ENCODE data around the gene RITA1. TPM values are rescaled to one million over a fixed set of nuclear protein-coding genes. Genes with fewer than 3 reads are reported as not detected.
A peak's percentile ranks its signal among the peaks of the same experiment; 100 is the strongest.

RITA1 gene
- total RNA-seq, 2 donors from 2014 or later: 21.3 to 25.1 TPM

GRCh38 chr12:113173081-113173698, 12.3 kb upstream of the RITA1 start:
- H3K4me1 Mint-ChIP-seq (ENCODE audit: low read depth): peaks cover 5% of the 10 kb centered on the region
- H3K4me3 Mint-ChIP-seq: no peak overlapping the region
- no peak overlapping the region for H3K27ac Mint-ChIP-seq
- ATAC-seq (replicated peaks in 1 of 2): no peak
- H3K9me3 Mint-ChIP-seq: peaks cover 0 to 1% of the 10 kb centered on the region in 2 donors
- DNase-seq: no peak
- peaks cover 16 to 47% of the 10 kb centered on the region in 2 donors for H3K36me3 Mint-ChIP-seq (ENCODE audit: insufficient read depth in 2 of 2)
- no peaks in the 10 kb centered on the region for H3K27me3 Mint-ChIP-seq (ENCODE audit: low read depth)

GRCh38 chr12:113174461-113175384, 10.8 kb upstream of the RITA1 start:
- Mint-ChIP-seq H3K4me3 (no peak overlapping the region), H3K4me1 (ENCODE audit: low read depth) (peaks cover 5% of the 10 kb centered on the region), H3K27ac (peak overlapping the region; percentile 6), H3K9me3 (peaks cover 0 to 1% of the 10 kb centered on the region in 2 donors), H3K27me3 (ENCODE audit: low read depth) (no peaks in the 10 kb centered on the region), H3K36me3 (ENCODE audit: insufficient read depth in 2 of 2) (peaks cover 16 to 52% of the 10 kb centered on the region in 2 donors)
- ATAC-seq (replicated peaks in 1 of 2): peak; percentile 83
- peak; percentile 83 to 85 for DNase-seq

GRCh38 chr12:113179023-113179422, 6.5 kb upstream of the RITA1 start:
- no peak for ATAC-seq (replicated peaks in 1 of 2)
- no peak for DNase-seq
- Mint-ChIP-seq H3K36me3 (ENCODE audit: insufficient read depth in 2 of 2) (peaks cover 9 to 26% of the 10 kb centered on the region in 2 donors), H3K9me3 (peaks cover 0 to 1% of the 10 kb centered on the region in 2 donors), H3K4me1 (ENCODE audit: low read depth) (peaks cover 18% of the 10 kb centered on the region), H3K4me3 (no peak overlapping the region), H3K27ac (no peak overlapping the region), H3K27me3 (ENCODE audit: low read depth) (no peaks in the 10 kb centered on the region)

DNA sequence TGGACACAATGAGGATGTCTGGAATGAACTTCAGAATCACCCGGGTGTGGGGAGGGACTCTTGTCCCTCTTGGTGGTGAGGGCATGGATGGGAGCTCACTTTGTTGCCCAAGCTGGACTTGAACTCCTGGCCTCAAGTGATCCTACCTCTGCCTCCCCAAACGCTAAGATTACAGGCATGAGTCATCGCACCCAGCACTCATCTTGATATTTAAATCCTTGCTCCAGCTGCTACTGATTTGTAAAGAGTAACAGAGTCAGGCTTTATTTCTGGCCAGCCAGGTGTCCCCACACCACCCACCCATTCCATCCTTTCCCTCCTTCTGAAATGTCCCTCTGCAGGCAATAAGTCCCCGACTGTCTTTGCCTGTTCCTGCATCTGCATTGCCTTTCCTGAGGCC, 5.2 kb upstream of the RITA1 start:
- Mint-ChIP-seq H3K9me3 (peaks cover 0 to 1% of the 10 kb centered on the region in 2 donors), H3K27me3 (ENCODE audit: low read depth) (no peaks in the 10 kb centered on the region), H3K27ac (no peak overlapping the region), H3K4me1 (ENCODE audit: low read depth) (peaks cover 20% of the 10 kb centered on the region), H3K4me3 (no peak overlapping the region), H3K36me3 (ENCODE audit: insufficient read depth in 2 of 2) (peaks cover 7 to 24% of the 10 kb centered on the region in 2 donors)
- DNase-seq: no peak
- no peak for ATAC-seq (replicated peaks in 1 of 2)

DNA sequence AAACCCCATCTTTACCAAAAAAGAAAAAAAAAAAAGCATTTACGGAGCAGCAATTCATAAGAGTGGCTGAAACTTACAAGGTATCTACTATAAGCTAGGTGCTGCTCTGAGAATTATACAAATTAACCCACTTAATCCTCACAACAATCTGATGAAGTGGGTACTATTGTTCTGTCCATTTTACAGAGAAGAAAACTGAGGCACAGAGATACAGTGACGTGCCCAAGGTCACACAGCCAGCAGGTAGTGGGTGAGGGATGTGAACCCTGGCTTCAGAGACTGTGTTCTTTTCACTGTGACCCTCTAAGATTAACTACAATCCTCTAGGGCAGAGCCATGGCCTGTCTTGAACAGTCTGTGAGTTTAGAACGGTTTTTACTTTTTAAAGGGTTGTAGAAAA, 3.5 kb upstream of the RITA1 start:
- Mint-ChIP-seq H3K4me3 (no peak overlapping the region), H3K4me1 (ENCODE audit: low read depth) (peaks cover 30% of the 10 kb centered on the region), H3K9me3 (peaks cover 0 to 1% of the 10 kb centered on the region in 2 donors), H3K36me3 (ENCODE audit: insufficient read depth in 2 of 2) (peaks cover 4 to 16% of the 10 kb centered on the region in 2 donors), H3K27me3 (ENCODE audit: low read depth) (no peaks in the 10 kb centered on the region), H3K27ac (peak overlapping the region; percentile 54)
- no peak for ATAC-seq (replicated peaks in 1 of 2)
- no peak for DNase-seq

- Mint-ChIP-seq H3K27ac (peak overlapping the region; percentile 34), H3K9me3 (no peaks in the 10 kb centered on the region), H3K4me1 (ENCODE audit: low read depth) (peaks cover 38% of the 10 kb centered on the region), H3K36me3 (ENCODE audit: insufficient read depth in 2 of 2) (peaks cover 2 to 16% of the 10 kb centered on the region in 2 donors), H3K27me3 (ENCODE audit: low read depth) (no peaks in the 10 kb centered on the region), H3K4me3 (peak overlapping the region; percentile 82 to 92)
- ATAC-seq (replicated peaks in 1 of 2) (no peak), DNase-seq (no peak)
These were observed 2.4 kb upstream of the RITA1 start for GRCh38 chr12:113183030-113183589.

DNA sequence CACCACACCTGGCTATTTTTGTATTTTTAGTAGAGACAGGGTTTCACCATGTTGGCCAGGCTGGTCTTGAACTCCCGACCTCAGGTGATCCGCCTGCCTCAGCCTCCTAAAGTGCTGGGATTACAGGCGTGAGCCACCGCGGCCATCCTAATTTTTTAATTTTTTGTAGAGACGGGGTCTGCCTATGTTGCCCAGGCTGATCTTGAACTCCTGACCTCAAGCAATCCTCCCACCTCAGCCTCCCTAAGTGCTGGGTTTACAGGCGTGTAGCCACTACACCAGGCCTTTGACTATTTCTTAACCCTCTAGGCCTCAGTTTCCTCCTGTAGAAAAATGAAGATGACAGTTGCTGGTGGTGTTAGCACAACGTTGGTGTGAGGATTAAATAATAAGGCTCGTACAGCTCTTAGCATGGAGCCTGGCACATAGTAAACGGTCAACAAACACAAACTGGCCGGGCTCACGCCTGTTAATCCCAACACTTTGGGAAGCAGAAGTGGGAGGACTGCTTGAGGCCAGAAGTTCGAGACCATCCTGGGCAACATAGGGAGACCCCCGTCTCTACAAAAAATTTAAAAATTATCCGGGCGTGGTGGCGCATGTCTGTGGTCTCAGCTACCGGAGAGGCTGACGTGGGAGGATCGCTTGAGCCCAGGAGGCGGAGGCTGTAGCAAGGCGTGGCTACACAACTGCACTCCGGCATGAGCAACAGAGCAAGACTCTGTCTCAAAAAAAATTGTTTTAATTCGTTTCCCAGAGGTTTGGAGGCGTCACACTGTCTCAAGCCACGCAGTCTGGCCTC, 1.2 kb upstream of the RITA1 start:
- H3K4me3 Mint-ChIP-seq: peak overlapping the region; percentile 82 to 92
- H3K36me3 Mint-ChIP-seq (ENCODE audit: insufficient read depth in 2 of 2): peaks cover 3 to 11% of the 10 kb centered on the region in 2 donors
- H3K27ac Mint-ChIP-seq: peak overlapping the region; percentile 87
- ATAC-seq (replicated peaks in 1 of 2) (peak; percentile 71 to 72), DNase-seq (no peak)
- H3K4me1 Mint-ChIP-seq (ENCODE audit: low read depth): peaks cover 38% of the 10 kb centered on the region
- no peaks in the 10 kb centered on the region for H3K9me3 Mint-ChIP-seq
- H3K27me3 Mint-ChIP-seq (ENCODE audit: low read depth): no peaks in the 10 kb centered on the region

DNA sequence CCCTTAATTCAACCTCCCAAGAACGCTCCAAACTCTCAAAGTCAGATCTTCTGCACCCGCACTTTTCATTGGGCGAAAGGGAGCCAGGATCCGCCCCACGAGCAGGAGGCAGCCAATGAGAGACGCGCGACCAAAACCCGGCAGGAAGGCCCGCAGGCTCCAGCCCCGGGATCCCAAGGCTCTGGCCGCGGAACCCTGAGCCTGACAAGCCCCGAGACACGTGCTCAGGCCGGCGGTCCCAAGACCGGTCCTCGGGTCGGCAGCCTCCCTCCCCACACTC, 681 bp upstream of the RITA1 start:
- Mint-ChIP-seq H3K4me1 (ENCODE audit: low read depth) (peaks cover 38% of the 10 kb centered on the region), H3K27ac (peak overlapping the region; percentile 87), H3K4me3 (peak overlapping the region; percentile 82 to 92), H3K36me3 (ENCODE audit: insufficient read depth in 2 of 2) (peaks cover 5 to 12% of the 10 kb centered on the region in 2 donors), H3K27me3 (ENCODE audit: low read depth) (no peaks in the 10 kb centered on the region), H3K9me3 (no peaks in the 10 kb centered on the region)
- ATAC-seq (replicated peaks in 1 of 2): peak; percentile 87 to 90
- DNase-seq: peak; percentile 89 to 93

GRCh38 chr12:113186033-113186365, 478 bp downstream of the RITA1 start:
- ATAC-seq (replicated peaks in 1 of 2): no peak
- H3K27me3 Mint-ChIP-seq (ENCODE audit: low read depth): no peaks in the 10 kb centered on the region
- peaks cover 3 to 10% of the 10 kb centered on the region in 2 donors for H3K36me3 Mint-ChIP-seq (ENCODE audit: insufficient read depth in 2 of 2)
- DNase-seq: no peak
- H3K4me3 Mint-ChIP-seq: peak overlapping the region; percentile 82 to 92
- peak overlapping the region; percentile 81 for H3K27ac Mint-ChIP-seq
- H3K9me3 Mint-ChIP-seq: no peaks in the 10 kb centered on the region
- H3K4me1 Mint-ChIP-seq (ENCODE audit: low read depth): peaks cover 46% of the 10 kb centered on the region

GRCh38 chr12:113186666-113187325, 1.3 kb downstream of the RITA1 start:
- peaks cover 46% of the 10 kb centered on the region for H3K4me1 Mint-ChIP-seq (ENCODE audit: low read depth)
- no peaks in the 10 kb centered on the region for H3K9me3 Mint-ChIP-seq
- DNase-seq: no peak
- H3K27me3 Mint-ChIP-seq (ENCODE audit: low read depth): no peaks in the 10 kb centered on the region
- peak overlapping the region; percentile 81 for H3K27ac Mint-ChIP-seq
- H3K4me3 Mint-ChIP-seq: peak overlapping the region; percentile 82 to 92
- no peak for ATAC-seq (replicated peaks in 1 of 2)
- peaks cover 3 to 10% of the 10 kb centered on the region in 2 donors for H3K36me3 Mint-ChIP-seq (ENCODE audit: insufficient read depth in 2 of 2)

GRCh38 chr12:113189361-113189760, 3.8 kb downstream of the RITA1 start:
- Mint-ChIP-seq H3K4me1 (ENCODE audit: low read depth) (peaks cover 36% of the 10 kb centered on the region), H3K27me3 (ENCODE audit: low read depth) (no peaks in the 10 kb centered on the region), H3K4me3 (no peak overlapping the region), H3K36me3 (ENCODE audit: insufficient read depth in 2 of 2) (peaks cover 3 to 10% of the 10 kb centered on the region in 2 donors), H3K27ac (no peak overlapping the region), H3K9me3 (no peaks in the 10 kb centered on the region)
- DNase-seq (no peak), ATAC-seq (replicated peaks in 1 of 2) (no peak)

GRCh38 chr12:113190761-113191160, 5.2 kb downstream of the RITA1 start:
- peaks cover 32% of the 10 kb centered on the region for H3K4me1 Mint-ChIP-seq (ENCODE audit: low read depth)
- H3K36me3 Mint-ChIP-seq (ENCODE audit: insufficient read depth in 2 of 2): peaks cover 3 to 10% of the 10 kb centered on the region in 2 donors
- H3K27me3 Mint-ChIP-seq (ENCODE audit: low read depth): no peaks in the 10 kb centered on the region
- no peak overlapping the region for H3K27ac Mint-ChIP-seq
- H3K4me3 Mint-ChIP-seq: no peak overlapping the region
- no peaks in the 10 kb centered on the region for H3K9me3 Mint-ChIP-seq
- ATAC-seq (replicated peaks in 1 of 2) (no peak), DNase-seq (no peak)
